ENCODE results near the gene AFG1L.
A peak's percentile ranks its signal among the peaks of the same experiment; 100 is the strongest.
"Not testable (repeated sequence)": the region's sequence is repeated elsewhere in the genome, so short reads cannot be mapped to it uniquely, and the experiment has no call there.

The AFG1L gene

DNA sequence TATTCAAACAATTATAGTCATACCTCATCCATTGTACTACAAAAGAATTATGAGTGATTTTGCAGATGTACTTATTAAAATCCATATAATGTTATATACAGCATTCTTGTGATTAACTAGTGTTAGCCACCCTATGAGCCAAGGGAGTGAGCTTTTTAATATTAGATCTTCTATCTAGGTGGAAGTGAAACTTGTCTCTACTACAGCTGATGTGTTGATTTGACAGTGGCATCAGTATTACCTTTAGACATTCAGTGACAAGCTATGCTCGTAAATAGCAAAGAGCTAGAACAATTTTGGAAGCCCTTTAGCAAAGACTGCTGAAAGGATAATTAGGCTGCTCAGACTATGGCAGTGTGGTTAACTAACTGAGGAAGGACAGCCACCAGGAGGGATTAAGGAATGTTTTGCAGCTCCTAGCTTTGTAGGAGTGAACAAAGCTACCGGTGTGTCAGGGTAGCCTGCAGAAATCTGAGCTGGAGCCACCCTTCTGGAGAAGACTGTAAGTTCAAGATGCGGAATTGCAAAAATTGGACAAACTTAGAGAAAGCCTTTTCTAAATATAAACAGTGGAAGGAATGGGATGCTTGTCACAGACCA, 73.7 kb downstream of the AFG1L start:
- peak; percentile 43 for FAIRE-seq
- DNase-seq (ENCODE audit: insufficient read length, low spot score), result no peak
- TF ChIP-seq POLR2AphosphoS5 (IDR thresholded peaks at IDR 0.05; ENCODE audit: low read depth, low read length) (no peak), SPI1 (IDR thresholded peaks at IDR 0.05; ENCODE audit: low read depth, low read length) (peak; percentile 79)

DNA sequence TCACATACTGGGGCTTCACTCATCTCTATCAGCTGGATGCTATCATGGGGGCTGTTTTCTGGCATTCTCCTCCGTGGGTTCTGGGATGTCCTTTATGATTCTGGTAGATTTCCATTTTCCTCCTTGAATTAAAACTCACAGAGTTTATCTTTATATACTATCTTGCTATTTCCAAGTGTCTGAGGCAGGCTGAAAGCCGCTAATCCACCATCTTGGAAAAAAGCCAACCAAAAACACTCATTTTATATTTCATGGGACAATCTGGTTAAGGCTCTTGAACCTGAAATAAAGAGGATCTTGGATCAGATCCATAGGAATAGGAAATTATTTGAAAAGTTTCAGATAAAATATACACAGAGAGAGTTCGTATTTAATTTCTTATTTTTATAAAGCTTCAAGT, 86.0 kb downstream of the AFG1L start:
- DNase-seq (ENCODE audit: insufficient read length, low spot score) (no peak), FAIRE-seq (no peak)
- TF ChIP-seq SPI1 (IDR thresholded peaks at IDR 0.05; ENCODE audit: low read depth, low read length) (no peak), TAF1 (IDR thresholded peaks at IDR 0.05; ENCODE audit: low read depth, low read length) (no peak), POLR2AphosphoS5 (IDR thresholded peaks at IDR 0.05; ENCODE audit: low read depth, low read length) (no peak), POU2F2 (IDR thresholded peaks at IDR 0.05; ENCODE audit: low read depth, low read length) (no peak), POLR2A (IDR thresholded peaks at IDR 0.05; ENCODE audit: low read depth, low read length) (no peak), PAX5 (IDR thresholded peaks at IDR 0.05; ENCODE audit: insufficient read depth, low read length, severe bottlenecking) (no peak)

DNA sequence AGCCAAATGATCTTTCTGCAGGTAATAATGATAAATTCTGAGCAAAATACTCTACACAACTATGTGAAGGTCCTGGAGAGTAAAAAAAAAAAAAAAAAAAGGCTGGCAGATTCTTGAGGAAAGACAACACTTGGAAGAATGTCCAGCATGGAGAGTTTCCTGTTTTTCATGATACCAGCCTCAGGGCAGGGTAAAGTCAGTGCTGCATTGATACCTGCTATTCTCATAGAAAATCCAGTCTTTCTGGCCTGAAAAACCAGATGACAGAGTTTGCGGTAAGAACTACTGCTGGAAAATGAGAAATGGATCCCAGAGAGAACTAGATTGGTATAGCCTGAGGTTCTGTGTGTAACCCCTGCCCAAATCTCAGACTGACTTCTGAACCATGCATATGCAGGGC, 89.1 kb downstream of the AFG1L start:
- no peak for TF ChIP-seq POLR2A (IDR thresholded peaks at IDR 0.05; ENCODE audit: low read depth, low read length)
- no peak for TF ChIP-seq POU2F2 (IDR thresholded peaks at IDR 0.05; ENCODE audit: low read depth, low read length)
- no peak for TF ChIP-seq TAF1 (IDR thresholded peaks at IDR 0.05; ENCODE audit: low read depth, low read length)
- TF ChIP-seq SPI1 (IDR thresholded peaks at IDR 0.05; ENCODE audit: low read depth, low read length), result no peak
- TF ChIP-seq PAX5 (IDR thresholded peaks at IDR 0.05; ENCODE audit: insufficient read depth, low read length, severe bottlenecking), result no peak
- TF ChIP-seq POLR2AphosphoS5 (IDR thresholded peaks at IDR 0.05; ENCODE audit: low read depth, low read length), result no peak
- FAIRE-seq (no peak), DNase-seq (ENCODE audit: insufficient read length, low spot score) (no peak)

DNA sequence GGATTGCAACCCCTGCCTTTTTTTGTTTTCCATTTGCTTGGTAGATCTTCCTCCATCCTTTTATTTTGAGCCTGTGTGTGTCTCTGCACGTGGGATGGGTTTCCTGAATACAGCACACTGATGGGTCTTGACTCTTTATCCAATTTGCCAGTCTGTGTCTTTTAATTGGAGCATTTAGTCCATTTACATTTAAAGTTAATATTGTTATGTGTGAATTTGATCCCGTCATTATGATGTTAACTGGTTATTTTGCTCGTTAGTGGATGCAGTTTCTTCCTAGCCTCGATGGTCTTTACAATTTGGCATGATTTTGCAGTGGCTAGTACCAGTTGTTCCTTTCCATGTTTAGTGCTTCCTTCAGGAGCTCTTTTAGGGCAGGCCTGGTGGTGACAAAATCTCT, 94.3 kb downstream of the AFG1L start:
- not testable (repeated sequence) for FAIRE-seq; DNase-seq (ENCODE audit: insufficient read length, low spot score)

DNA sequence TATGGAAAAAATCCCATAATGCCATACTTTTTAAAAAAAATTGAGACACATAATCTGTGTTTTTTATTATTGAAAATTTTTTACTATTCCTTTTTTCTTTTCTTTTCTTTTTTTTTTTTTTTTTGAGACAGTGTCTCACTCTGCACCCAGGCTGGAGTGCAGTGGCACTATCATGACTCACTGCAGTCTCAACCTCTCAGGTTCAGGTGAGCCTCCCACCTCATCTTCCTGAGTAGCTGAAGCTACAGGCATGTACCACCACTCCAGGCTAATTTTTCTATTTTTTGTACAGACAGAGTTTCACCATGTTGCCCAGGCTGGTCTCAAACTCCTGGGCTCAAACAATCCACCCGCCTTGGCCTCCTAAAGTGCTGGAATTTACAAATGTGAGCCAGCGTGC, 100.4 kb downstream of the AFG1L start:
- FAIRE-seq (no peak), DNase-seq (ENCODE audit: insufficient read length, low spot score) (no peak)
- no peak for TF ChIP-seq POLR2AphosphoS5 (IDR thresholded peaks at IDR 0.05; ENCODE audit: low read depth, low read length)
- TF ChIP-seq POLR2A (IDR thresholded peaks at IDR 0.05; ENCODE audit: low read depth, low read length), result no peak
- TF ChIP-seq POU2F2 (IDR thresholded peaks at IDR 0.05; ENCODE audit: low read depth, low read length), result no peak
- no peak for TF ChIP-seq TAF1 (IDR thresholded peaks at IDR 0.05; ENCODE audit: low read depth, low read length)
- TF ChIP-seq PAX5 (IDR thresholded peaks at IDR 0.05; ENCODE audit: insufficient read depth, low read length, severe bottlenecking), result no peak
- TF ChIP-seq SPI1 (IDR thresholded peaks at IDR 0.05; ENCODE audit: low read depth, low read length), result no peak

DNA sequence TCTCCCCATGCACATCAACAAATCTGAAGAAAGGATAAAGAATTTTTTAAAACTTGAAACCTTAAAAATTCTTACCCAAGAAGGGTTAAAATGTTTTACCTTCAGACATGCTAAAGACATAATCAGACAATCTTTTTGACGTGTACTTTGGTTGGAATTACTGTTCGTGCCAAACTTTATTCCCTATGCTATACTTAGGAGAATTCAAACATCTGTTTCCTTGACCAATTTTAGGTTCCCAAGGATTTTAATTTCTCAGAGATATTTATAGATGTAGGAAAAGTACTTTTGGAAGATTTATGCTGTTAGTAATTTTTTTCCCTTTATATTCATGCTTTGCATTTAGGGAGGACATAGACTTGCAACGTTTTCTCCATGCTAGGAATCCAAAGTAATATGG, 108.4 kb downstream of the AFG1L start:
- no peak for TF ChIP-seq PAX5 (IDR thresholded peaks at IDR 0.05; ENCODE audit: insufficient read depth, low read length, severe bottlenecking)
- no peak for DNase-seq (ENCODE audit: insufficient read length, low spot score)
- no peak for FAIRE-seq

DNA sequence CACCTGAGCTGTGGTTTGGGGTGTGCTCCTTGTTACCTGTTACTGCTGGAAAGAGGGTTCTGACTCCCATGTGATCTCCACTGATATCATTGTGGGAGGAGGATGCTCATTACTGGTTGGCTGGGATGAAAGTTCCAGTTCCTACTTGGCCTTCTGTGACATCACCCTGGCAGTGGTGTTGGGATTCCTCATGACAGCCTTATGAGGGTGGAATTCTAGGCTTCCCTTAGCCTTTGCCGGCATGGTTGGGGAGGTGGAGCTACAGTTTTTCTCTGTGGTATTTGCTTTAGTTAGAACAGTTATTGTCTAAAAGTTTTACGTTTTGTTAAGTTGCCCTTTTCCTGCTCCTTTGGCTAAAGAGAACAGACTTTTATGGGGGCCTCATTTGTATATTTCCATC, 112.1 kb downstream of the AFG1L start:
- no peak for FAIRE-seq
- no peak for DNase-seq (ENCODE audit: insufficient read length, low spot score)
- TF ChIP-seq POLR2A (IDR thresholded peaks at IDR 0.05; ENCODE audit: low read depth, low read length) (no peak), POU2F2 (IDR thresholded peaks at IDR 0.05; ENCODE audit: low read depth, low read length) (no peak), SPI1 (IDR thresholded peaks at IDR 0.05; ENCODE audit: low read depth, low read length) (no peak), PAX5 (IDR thresholded peaks at IDR 0.05; ENCODE audit: insufficient read depth, low read length, severe bottlenecking) (no peak), POLR2AphosphoS5 (IDR thresholded peaks at IDR 0.05; ENCODE audit: low read depth, low read length) (no peak), TAF1 (IDR thresholded peaks at IDR 0.05; ENCODE audit: low read depth, low read length) (no peak)

DNA sequence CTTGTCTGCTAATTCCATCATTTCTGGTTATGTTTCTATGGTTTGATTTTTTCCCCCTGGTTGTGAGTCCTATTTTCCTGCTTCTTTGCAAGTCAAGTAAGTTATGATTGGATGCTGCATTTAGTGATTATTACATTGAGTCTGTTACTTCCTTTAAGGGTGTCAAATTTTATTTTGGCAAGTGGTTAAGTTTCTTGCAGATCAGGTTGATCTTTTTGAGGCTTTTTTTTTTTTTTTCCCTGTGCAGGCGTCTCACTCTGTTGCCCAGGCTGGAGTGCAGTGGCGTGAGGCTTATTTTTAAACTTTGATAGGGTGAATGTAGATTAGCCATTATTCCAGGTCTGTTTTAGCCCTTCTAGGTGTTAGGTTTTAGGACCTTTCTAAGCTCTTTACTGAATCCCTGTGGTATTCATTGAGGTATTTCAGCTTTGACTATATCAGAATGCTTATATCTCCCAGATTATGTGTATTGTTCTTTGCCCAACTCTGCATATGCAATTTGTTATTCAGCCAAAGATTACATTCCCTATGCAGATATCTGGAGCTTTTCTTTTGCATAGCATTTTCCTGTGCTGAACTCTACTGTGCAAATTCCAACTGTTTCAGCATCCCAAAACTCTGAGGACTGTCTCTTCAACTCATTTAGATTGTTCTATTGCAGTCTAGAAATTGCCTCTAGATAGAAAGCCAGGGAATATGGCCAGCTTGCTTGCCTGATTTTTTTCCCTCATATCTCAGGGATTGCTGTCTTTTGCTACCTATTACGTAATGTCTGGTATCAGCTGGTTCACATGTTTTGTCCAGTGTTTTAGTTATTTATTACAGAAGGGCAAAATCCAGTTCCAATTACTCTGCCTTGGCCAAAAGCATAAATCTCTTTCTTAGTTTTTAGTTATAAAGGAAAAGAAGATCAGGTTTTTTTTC, 113.3 kb downstream of the AFG1L start:
- FAIRE-seq, result no peak
- DNase-seq (ENCODE audit: insufficient read length, low spot score), result no peak
- TF ChIP-seq SPI1 (IDR thresholded peaks at IDR 0.05; ENCODE audit: low read depth, low read length) (no peak), PAX5 (IDR thresholded peaks at IDR 0.05; ENCODE audit: insufficient read depth, low read length, severe bottlenecking) (no peak), POLR2A (IDR thresholded peaks at IDR 0.05; ENCODE audit: low read depth, low read length) (no peak), POLR2AphosphoS5 (IDR thresholded peaks at IDR 0.05; ENCODE audit: low read depth, low read length) (no peak), POU2F2 (IDR thresholded peaks at IDR 0.05; ENCODE audit: low read depth, low read length) (no peak), TAF1 (IDR thresholded peaks at IDR 0.05; ENCODE audit: low read depth, low read length) (no peak)

DNA sequence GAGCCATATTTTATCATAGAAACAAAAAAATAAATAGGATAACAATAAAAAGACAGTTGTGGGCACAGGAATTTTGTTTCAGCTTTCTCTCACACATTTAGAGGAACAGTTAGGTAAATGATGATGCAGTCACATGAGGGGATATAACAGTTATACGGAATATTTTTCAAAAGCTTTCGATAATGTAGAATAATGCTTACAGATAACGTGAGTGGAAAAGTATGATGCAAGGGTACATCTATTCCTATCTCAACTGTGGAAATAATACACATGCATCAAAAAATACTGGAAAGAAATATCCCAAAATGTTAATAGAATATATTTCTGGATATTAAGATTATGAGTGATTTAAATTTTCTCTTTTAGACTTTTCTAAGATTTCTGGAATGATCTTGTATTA, 114.0 kb downstream of the AFG1L start:
- no peak for TF ChIP-seq POLR2AphosphoS5 (IDR thresholded peaks at IDR 0.05; ENCODE audit: low read depth, low read length)
- no peak for DNase-seq (ENCODE audit: insufficient read length, low spot score)
- FAIRE-seq, result no peak

DNA sequence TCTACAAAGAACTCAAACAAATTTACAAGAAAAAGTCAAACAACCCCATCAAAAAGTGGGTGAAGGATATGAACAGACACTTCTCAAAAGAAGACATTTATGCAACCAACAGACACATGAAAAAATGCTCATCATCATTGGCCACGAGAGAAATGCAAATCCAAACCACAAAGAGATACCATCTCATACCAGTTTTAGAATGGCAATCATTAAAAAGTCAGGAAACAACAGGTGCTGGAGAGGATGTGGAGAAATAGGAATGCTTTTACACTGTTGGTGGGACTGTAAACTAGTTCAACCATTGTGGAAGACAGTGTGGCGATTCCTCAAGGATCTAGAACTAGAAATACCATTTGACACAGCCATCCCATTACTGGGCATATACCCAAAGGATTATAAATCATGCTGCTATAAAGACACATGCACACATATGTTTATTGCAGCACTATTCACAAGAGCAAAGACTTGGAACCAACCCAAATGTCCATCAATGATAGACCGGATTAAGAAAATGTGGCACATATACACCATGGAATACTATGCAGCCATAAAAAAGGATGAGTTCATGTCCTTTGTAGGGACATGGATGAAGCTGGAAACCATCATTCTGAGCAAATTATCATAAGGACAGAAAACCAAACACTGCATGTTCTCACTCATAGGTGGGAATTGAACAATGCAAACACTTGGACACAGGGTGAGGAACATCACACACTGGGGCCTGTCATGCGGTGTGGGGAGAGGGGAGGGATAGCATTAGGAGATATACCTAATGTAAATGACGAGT, 121.4 kb downstream of the AFG1L start:
- not testable (repeated sequence) for FAIRE-seq; DNase-seq (ENCODE audit: insufficient read length, low spot score)

Measured in GM12891 (cell line).